OCI-LY7 (cell line): ENCODE measurements around the gene SLC22A6. TPM values are rescaled to one million over a fixed set of nuclear protein-coding genes. Genes with fewer than 3 reads are reported as not detected.

Experiments used
- BruUV-seq: library from RNA; stranded (reverse); fragments of 400-500 nt; replicated peaks from 2 replicates; lab custom pipeline; 2021; lab: Mats Ljungman, UMichigan
- CTCF ChIA-PET: fragments of 300-600 bp; sonication (Branson Sonifier 250); formaldehyde crosslinking; loops from one replicate; lab custom pipeline; 2022; ENCODE audit warnings: antibody characterized with exemption; ENCODE audit not compliant: unreplicated experiment; lab: Charles Lee
- POLR2A ChIA-PET: fragments of 300-600 bp; sonication (Branson Sonifier 250); formaldehyde crosslinking; loops from one replicate; lab custom pipeline; 2022; ENCODE audit warnings: antibody characterized with exemption; lab: Charles Lee
- DNase-seq: peaks from one replicate; pipeline ENCODE4 v3.0.0-alpha.2; 2015; ENCODE audit warnings: low spot score
- H2AFZ ChIP-seq: fragments of 200-600 bp; sonication (generic), shearing (Covaris generic); 2 replicates; pipeline ENCODE4 v1.6.1; 2014; ENCODE audit warnings: mild to moderate bottlenecking, antibody characterized with exemption, low read length, moderate library complexity
- H3K27ac ChIP-seq: fragments of 200-600 bp; sonication (generic); 2 replicates; pipeline ENCODE4 v1.5.1; 2014; ENCODE audit warnings: mixed run types, low read depth, mild to moderate bottlenecking, moderate library complexity, low read length, inconsistent platforms; ENCODE audit not compliant: poor library complexity, severe bottlenecking
- H3K36me3 ChIP-seq: fragments of 200-600 bp; sonication (generic); 2 replicates; pipeline ENCODE4 v1.6.1; 2014; ENCODE audit warnings: mild to moderate bottlenecking, antibody characterized with exemption, low read length, moderate library complexity, mixed read lengths; ENCODE audit not compliant: insufficient read depth
- H3K4me1 ChIP-seq: fragments of 200-600 bp; sonication (generic); 2 replicates; pipeline ENCODE4 v1.5.1; 2014; ENCODE audit warnings: mild to moderate bottlenecking, low read length; ENCODE audit not compliant: insufficient read depth, poor library complexity, severe bottlenecking
- H3K4me2 ChIP-seq: fragments of 200-600 bp; sonication (generic); 2 replicates; pipeline ENCODE4 v1.6.1; 2014; ENCODE audit warnings: mild to moderate bottlenecking, low read length
- H3K4me3 ChIP-seq: fragments of 200-600 bp; sonication (generic); 2 replicates; pipeline ENCODE4 v1.5.1; 2014; ENCODE audit warnings: mild to moderate bottlenecking, low read depth, low read length; ENCODE audit not compliant: poor library complexity, severe bottlenecking
- H3K79me2 ChIP-seq: fragments of 200-600 bp; sonication (generic); 2 replicates; pipeline ENCODE4 v1.6.1; 2016; ENCODE audit warnings: low read depth, mild to moderate bottlenecking, low read length, moderate library complexity, mixed read lengths; ENCODE audit not compliant: insufficient read depth
- H3K9me2 ChIP-seq: fragments of 200-600 bp; sonication (generic); 2 replicates; pipeline ENCODE4 v1.6.1; 2016; ENCODE audit warnings: mild to moderate bottlenecking, low read length, mixed read lengths; ENCODE audit not compliant: insufficient read depth
- H3K9me3 ChIP-seq: fragments of 200-600 bp; sonication (generic); 2 replicates; pipeline ENCODE4 v1.6.1; 2014; ENCODE audit warnings: mild to moderate bottlenecking, mixed run types, low read length, mixed read lengths
- H4K20me1 ChIP-seq: fragments of 200-600 bp; sonication (generic); 2 replicates; pipeline ENCODE4 v1.6.1; 2014; ENCODE audit warnings: mild to moderate bottlenecking, antibody characterized with exemption, low read length, moderate library complexity, mixed read lengths; ENCODE audit not compliant: insufficient read depth
- CTCF ChIP-seq: fragments of 200-600 bp; sonication (generic); conservative IDR thresholded peaks from 2 replicates; pipeline ENCODE4 v1.5.1; 2014; ENCODE audit warnings: mild to moderate bottlenecking, antibody characterized with exemption, low read length, moderate library complexity, mixed read lengths
- EZH2phosphoT487 ChIP-seq: fragments of 200-600 bp; sonication (generic); IDR thresholded peaks from 2 replicates; pipeline ENCODE4 v1.6.1; 2018; ENCODE audit warnings: low read depth, borderline replicate concordance, mild to moderate bottlenecking, mixed run types, antibody characterized with exemption, low read length, moderate library complexity, mixed read lengths
- intact Hi-C: fragments of 100-400 bp; cut with micrococcal nuclease; formaldehyde crosslinking; loops from one replicate; pipeline ENCODE4 v1.10.0; 2022; ENCODE audit not compliant: unreplicated experiment
- total RNA-seq, 2 experiments: library from RNA; depleted of rRNA in 1 of 2; stranded (reverse); fragments of >200 nt in 1 of 2; shearing (Covaris generic) in 1 of 2; gene quantifications; 2 replicates each; pipeline ENCODE4 v1.2.3, GENCODE V29; 2014 to 2022

The SLC22A6 gene
- total RNA-seq, 2 experiments from 2014 or later, result not detected

- Histone ChIP-seq H3K36me3 (no peaks in the 10 kb centered on the region), H2AFZ (no peak overlapping the region), H3K9me2 (no peaks in the 10 kb centered on the region), H3K4me1 (no peaks in the 10 kb centered on the region), H3K4me2 (no peak overlapping the region), H3K4me3 (no peak overlapping the region), H4K20me1 (no peaks in the 10 kb centered on the region), H3K79me2 (no peaks in the 10 kb centered on the region), H3K9me3 (no peaks in the 10 kb centered on the region), H3K27ac (no peak overlapping the region)
- intact Hi-C loops, result no loop called here
- no peak for DNase-seq
- CTCF ChIA-PET, result no interaction called here
- no TSS peak for BruUV-seq
- TF ChIP-seq CTCF (no peak), EZH2phosphoT487 (no peak)
- POLR2A ChIA-PET, result no interaction called here
Observed at GRCh38 chr11:62930157-62930556, 54.6 kb downstream of the SLC22A6 start.

GRCh38 chr11:62928011-62928410 is 56.8 kb downstream of the SLC22A6 start:
- Histone ChIP-seq H3K4me3 (no peak overlapping the region), H3K36me3 (no peaks in the 10 kb centered on the region), H3K79me2 (no peaks in the 10 kb centered on the region), H3K4me2 (no peak overlapping the region), H4K20me1 (no peaks in the 10 kb centered on the region), H2AFZ (no peak overlapping the region), H3K9me3 (no peaks in the 10 kb centered on the region), H3K9me2 (no peaks in the 10 kb centered on the region), H3K4me1 (no peaks in the 10 kb centered on the region), H3K27ac (no peak overlapping the region)
- POLR2A ChIA-PET, result no interaction called here
- no peak for DNase-seq
- CTCF ChIA-PET, result no interaction called here
- intact Hi-C loops, result no loop called here
- no TSS peak for BruUV-seq
- TF ChIP-seq CTCF, result no peak
- no peak for TF ChIP-seq EZH2phosphoT487

- CTCF ChIA-PET, result no interaction called here
- no peak overlapping the region for H3K27ac ChIP-seq
- H3K4me3 ChIP-seq, result no peak overlapping the region
- no peak for DNase-seq
- no peaks in the 10 kb centered on the region for H3K9me3 ChIP-seq
- H3K4me1 ChIP-seq, result no peaks in the 10 kb centered on the region
- POLR2A ChIA-PET, result no interaction called here
- no peaks in the 10 kb centered on the region for H4K20me1 ChIP-seq
- BruUV-seq, result no TSS peak
- no peak for TF ChIP-seq CTCF
- TF ChIP-seq EZH2phosphoT487, result no peak
- H2AFZ ChIP-seq, result no peak overlapping the region
- no peaks in the 10 kb centered on the region for H3K79me2 ChIP-seq
- no peak overlapping the region for H3K4me2 ChIP-seq
- H3K36me3 ChIP-seq, result no peaks in the 10 kb centered on the region
- intact Hi-C loops, result no loop called here
- no peaks in the 10 kb centered on the region for H3K9me2 ChIP-seq
Observed at GRCh38 chr11:62926680-62927455, 57.9 kb downstream of the SLC22A6 start.
